ENCODE measurements around the gene TRIP13.

The TRIP13 gene

GRCh38 chr5:885529-885928 lies 7.2 kb upstream of the TRIP13 start:
- Histone ChIP-seq H3K4me3 (ENCODE audit: low read length) (no peak overlapping the region), H3K27ac (ENCODE audit: low read length) (no peak overlapping the region), H3K27me3 (ENCODE audit: low read depth, low read length) (no peaks in the 10 kb centered on the region), H3K4me2 (ENCODE audit: low read length) (no peak overlapping the region), H3K9ac (ENCODE audit: low read length) (no peak overlapping the region), H3K36me3 (replicated peaks; ENCODE audit: low read depth, low read length) (peaks cover 67% of the 10 kb centered on the region), H3K79me2 (ENCODE audit: low read length) (peaks cover 72% of the 10 kb centered on the region), H3K9me3 (ENCODE audit: insufficient read depth, low read length) (no peaks in the 10 kb centered on the region), H4K20me1 (ENCODE audit: insufficient read depth, low read length) (peaks cover 14% of the 10 kb centered on the region), H2AFZ (ENCODE audit: low read depth, low read length) (no peak overlapping the region), H3K4me1 (ENCODE audit: low read length) (no peaks in the 10 kb centered on the region)
- TF ChIP-seq EZH2phosphoT487 (IDR thresholded peaks at IDR 0.05; ENCODE audit: low read depth) (no peak), CTCF (IDR thresholded peaks at IDR 0.05; ENCODE audit: low read depth, low read length) (no peak)

GRCh38 chr5:886036-886435 lies 6.6 kb upstream of the TRIP13 start:
- Histone ChIP-seq H3K36me3 (replicated peaks; ENCODE audit: low read depth, low read length) (peaks cover 70% of the 10 kb centered on the region), H3K27me3 (ENCODE audit: low read depth, low read length) (no peaks in the 10 kb centered on the region), H3K4me2 (ENCODE audit: low read length) (no peak overlapping the region), H3K9me3 (ENCODE audit: insufficient read depth, low read length) (no peaks in the 10 kb centered on the region), H4K20me1 (ENCODE audit: insufficient read depth, low read length) (peaks cover 14% of the 10 kb centered on the region), H3K9ac (ENCODE audit: low read length) (no peak overlapping the region), H3K4me3 (ENCODE audit: low read length) (no peak overlapping the region), H3K27ac (ENCODE audit: low read length) (no peak overlapping the region), H2AFZ (ENCODE audit: low read depth, low read length) (no peak overlapping the region), H3K4me1 (ENCODE audit: low read length) (peaks cover 2% of the 10 kb centered on the region), H3K79me2 (ENCODE audit: low read length) (peaks cover 77% of the 10 kb centered on the region)
- no peak for TF ChIP-seq EZH2phosphoT487 (IDR thresholded peaks at IDR 0.05; ENCODE audit: low read depth)
- TF ChIP-seq CTCF (IDR thresholded peaks at IDR 0.05; ENCODE audit: low read depth, low read length) = no peak

GRCh38 chr5:886716-887325 lies 5.9 kb upstream of the TRIP13 start:
- no peak overlapping the region for H2AFZ ChIP-seq (ENCODE audit: low read depth, low read length)
- H3K9me3 ChIP-seq (ENCODE audit: insufficient read depth, low read length) = no peaks in the 10 kb centered on the region
- no peak for TF ChIP-seq EZH2phosphoT487 (IDR thresholded peaks at IDR 0.05; ENCODE audit: low read depth)
- no peak for TF ChIP-seq CTCF (IDR thresholded peaks at IDR 0.05; ENCODE audit: low read depth, low read length)
- H3K27me3 ChIP-seq (ENCODE audit: low read depth, low read length) = no peaks in the 10 kb centered on the region
- peaks cover 14% of the 10 kb centered on the region for H4K20me1 ChIP-seq (ENCODE audit: insufficient read depth, low read length)
- peaks cover 80% of the 10 kb centered on the region for H3K79me2 ChIP-seq (ENCODE audit: low read length)
- peaks cover 70% of the 10 kb centered on the region for H3K36me3 ChIP-seq (replicated peaks; ENCODE audit: low read depth, low read length)
- no peak overlapping the region for H3K4me3 ChIP-seq (ENCODE audit: low read length)
- no peak overlapping the region for H3K9ac ChIP-seq (ENCODE audit: low read length)
- no peak overlapping the region for H3K27ac ChIP-seq (ENCODE audit: low read length)
- peaks cover 6% of the 10 kb centered on the region for H3K4me1 ChIP-seq (ENCODE audit: low read length)
- no peak overlapping the region for H3K4me2 ChIP-seq (ENCODE audit: low read length)

GRCh38 chr5:887947-888637 lies 4.6 kb upstream of the TRIP13 start:
- Histone ChIP-seq H4K20me1 (ENCODE audit: insufficient read depth, low read length) (peaks cover 1% of the 10 kb centered on the region; the same call in 1 of the 2 replicates), H3K27ac (ENCODE audit: low read length) (no peak overlapping the region), H3K4me3 (ENCODE audit: low read length) (no peak overlapping the region), H2AFZ (ENCODE audit: low read depth, low read length) (no peak overlapping the region), H3K36me3 (replicated peaks; ENCODE audit: low read depth, low read length) (peaks cover 65% of the 10 kb centered on the region), H3K9ac (ENCODE audit: low read length) (no peak overlapping the region), H3K9me3 (ENCODE audit: insufficient read depth, low read length) (no peaks in the 10 kb centered on the region), H3K79me2 (ENCODE audit: low read length) (peaks cover 80% of the 10 kb centered on the region), H3K4me1 (ENCODE audit: low read length) (peaks cover 6% of the 10 kb centered on the region), H3K27me3 (ENCODE audit: low read depth, low read length) (no peaks in the 10 kb centered on the region), H3K4me2 (ENCODE audit: low read length) (no peak overlapping the region)
- TF ChIP-seq CTCF (IDR thresholded peaks at IDR 0.05; ENCODE audit: low read depth, low read length) (no peak), EZH2phosphoT487 (IDR thresholded peaks at IDR 0.05; ENCODE audit: low read depth) (no peak)
